Loucy (cell line): ENCODE results near the gene PRDM2.
A peak's percentile ranks its signal among the peaks of the same experiment; 100 is the strongest.

Source experiments
- H2AFZ ChIP-seq: fragments of 200-600 bp; sonication (generic); 2 replicates; pipeline ENCODE4 v1.6.0; 2016; ENCODE audit warnings: antibody characterized with exemption, mild to moderate bottlenecking, low read length, moderate library complexity
- H3F3A ChIP-seq: fragments of 200-600 bp; 2 replicates; pipeline ENCODE4 v1.6.0; 2016; ENCODE audit warnings: antibody characterized with exemption, low read depth, mild to moderate bottlenecking
- H3K27me3 ChIP-seq: fragments of 200-600 bp; sonication (generic); 2 replicates; pipeline ENCODE4 v1.6.1; 2014; ENCODE audit warnings: low read length, mild to moderate bottlenecking; ENCODE audit not compliant: insufficient read depth, poor library complexity, severe bottlenecking
- H3K36me3 ChIP-seq: fragments of 200-600 bp; sonication (generic); 2 replicates; pipeline ENCODE4 v1.6.1; 2016; ENCODE audit warnings: low read length; ENCODE audit not compliant: insufficient read depth
- H3K4me1 ChIP-seq: fragments of 200-600 bp; sonication (generic); 2 replicates; pipeline ENCODE4 v1.5.1; 2014; ENCODE audit warnings: low read length, mild to moderate bottlenecking; ENCODE audit not compliant: insufficient read depth, poor library complexity, severe bottlenecking
- H3K4me2 ChIP-seq: fragments of 200-600 bp; sonication (generic); 2 replicates; pipeline ENCODE4 v1.6.0; 2014; ENCODE audit warnings: antibody characterized with exemption, low read length, low read depth, mild to moderate bottlenecking; ENCODE audit not compliant: poor library complexity, severe bottlenecking
- H3K4me3 ChIP-seq: fragments of 200-600 bp; sonication (generic); 2 replicates; pipeline ENCODE4 v1.5.1; 2014; ENCODE audit warnings: low read length, mild to moderate bottlenecking, mixed read lengths; ENCODE audit not compliant: poor library complexity, severe bottlenecking
- H3K79me2 ChIP-seq: fragments of 200-600 bp; sonication (generic); 2 replicates; pipeline ENCODE4 v1.6.1; 2014; ENCODE audit warnings: low read length; ENCODE audit not compliant: insufficient read depth
- H3K9ac ChIP-seq: fragments of 200-600 bp; sonication (generic); 2 replicates; pipeline ENCODE4 v1.6.0; 2014; ENCODE audit warnings: mild to moderate bottlenecking, low read depth, low read length, moderate library complexity; ENCODE audit not compliant: poor library complexity, severe bottlenecking
- H3K9me2 ChIP-seq: fragments of 200-600 bp; sonication (generic); replicated peaks from 2 replicates; pipeline ENCODE4 v1.6.1; 2016; ENCODE audit warnings: low read depth, low read length, mixed read lengths
- H3K9me3 ChIP-seq: fragments of 200-600 bp; sonication (generic); 2 replicates; pipeline ENCODE4 v1.6.1; 2014; ENCODE audit warnings: mild to moderate bottlenecking, antibody characterized with exemption, low read length, low read depth; ENCODE audit not compliant: insufficient read depth
- H4K20me1 ChIP-seq: fragments of 200-600 bp; sonication (generic); 2 replicates; pipeline ENCODE4 v1.6.0; 2014; ENCODE audit warnings: antibody characterized with exemption, low read length, mild to moderate bottlenecking; ENCODE audit not compliant: insufficient read depth, poor library complexity, severe bottlenecking
- CTCF ChIP-seq: fragments of 200-600 bp; sonication (generic); conservative IDR thresholded peaks from 2 replicates; pipeline ENCODE4 v1.5.1; 2014; ENCODE audit warnings: mild to moderate bottlenecking, antibody characterized with exemption, low read length
- EZH2phosphoT487 ChIP-seq: fragments of 200-600 bp; IDR thresholded peaks from 2 replicates; pipeline ENCODE4 v1.6.1; 2018; ENCODE audit warnings: antibody characterized with exemption, mild to moderate bottlenecking, moderate library complexity, borderline replicate concordance

Gene PRDM2

DNA sequence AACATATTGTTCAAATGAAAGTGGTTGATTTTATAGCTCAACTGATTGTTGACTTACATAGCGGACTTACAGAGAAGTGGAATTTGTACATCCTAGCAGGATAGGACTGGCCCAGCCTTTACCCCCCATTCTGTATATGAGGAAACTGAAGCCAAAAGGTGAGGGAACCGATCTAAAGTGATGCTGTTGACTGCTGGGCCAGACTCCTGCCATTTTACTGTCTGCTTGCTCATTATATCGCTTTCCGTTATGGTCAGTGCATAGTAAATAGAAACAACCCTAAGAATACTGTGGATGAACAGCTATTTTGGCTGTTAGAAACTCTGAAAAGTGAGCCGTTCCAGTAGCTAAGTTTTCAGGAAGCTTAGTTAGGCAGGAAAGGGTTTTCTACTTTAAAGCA lies 31.9 kb downstream of the PRDM2 start:
- Histone ChIP-seq H3F3A (peaks cover 18% of the 10 kb centered on the region), H4K20me1 (no peaks in the 10 kb centered on the region), H3K36me3 (peaks cover 3% of the 10 kb centered on the region; the same call in 1 of the 2 replicates), H3K79me2 (peaks cover 59% of the 10 kb centered on the region), H3K4me1 (peaks cover 78% of the 10 kb centered on the region), H3K9ac (peak overlapping the region; percentile 72), H3K9me3 (no peaks in the 10 kb centered on the region), H3K4me2 (peak overlapping the region; percentile 83), H3K4me3 (peak overlapping the region; percentile 72), H3K27me3 (no peaks in the 10 kb centered on the region), H3K9me2 (no peaks in the 10 kb centered on the region), H2AFZ (no peak overlapping the region)
- TF ChIP-seq EZH2phosphoT487: no peak
- no peak for TF ChIP-seq CTCF

DNA sequence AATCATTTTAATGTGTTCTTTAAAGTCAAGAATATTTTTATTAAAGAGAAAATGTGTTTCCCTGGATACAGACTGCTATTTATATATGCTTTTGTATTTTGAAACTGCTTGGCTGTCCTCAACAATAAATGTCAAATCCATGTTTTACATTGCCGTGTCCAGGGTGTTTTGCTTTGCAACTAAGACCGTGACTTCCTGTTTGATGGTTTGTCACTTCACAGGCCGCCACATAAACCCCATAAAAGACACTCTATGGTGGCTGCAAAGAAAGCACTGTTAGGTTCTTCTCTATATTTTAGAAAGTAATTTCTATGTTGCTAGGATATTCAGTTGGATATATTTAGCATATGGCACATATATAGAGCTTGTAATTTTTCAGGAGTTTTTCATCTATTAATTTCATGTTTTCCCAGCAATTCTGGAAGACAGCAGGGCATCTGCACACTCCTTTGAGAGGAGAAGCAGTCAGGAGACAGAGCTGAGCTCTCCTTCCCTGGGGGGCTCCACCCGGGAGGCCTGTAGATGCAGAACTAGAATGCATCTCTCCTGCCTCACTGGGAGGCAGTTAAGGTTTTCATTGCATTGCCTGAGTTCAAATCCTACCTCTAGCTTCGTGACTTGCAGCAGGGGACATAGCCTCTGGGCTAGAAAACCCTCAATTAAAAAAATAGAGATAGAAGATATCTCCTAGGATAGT lies 33.1 kb downstream of the PRDM2 start:
- Histone ChIP-seq H3K27me3 (no peaks in the 10 kb centered on the region), H3K4me2 (peak overlapping the region; percentile 83), H4K20me1 (no peaks in the 10 kb centered on the region), H3K9me2 (no peaks in the 10 kb centered on the region), H3K36me3 (peaks cover 3% of the 10 kb centered on the region; the same call in 1 of the 2 replicates), H3K4me3 (peak overlapping the region; percentile 72), H2AFZ (no peak overlapping the region), H3K4me1 (peaks cover 85% of the 10 kb centered on the region), H3K79me2 (peaks cover 52% of the 10 kb centered on the region), H3K9ac (peak overlapping the region; percentile 72), H3F3A (peaks cover 18% of the 10 kb centered on the region), H3K9me3 (no peaks in the 10 kb centered on the region)
- TF ChIP-seq EZH2phosphoT487 (no peak), CTCF (no peak)

DNA sequence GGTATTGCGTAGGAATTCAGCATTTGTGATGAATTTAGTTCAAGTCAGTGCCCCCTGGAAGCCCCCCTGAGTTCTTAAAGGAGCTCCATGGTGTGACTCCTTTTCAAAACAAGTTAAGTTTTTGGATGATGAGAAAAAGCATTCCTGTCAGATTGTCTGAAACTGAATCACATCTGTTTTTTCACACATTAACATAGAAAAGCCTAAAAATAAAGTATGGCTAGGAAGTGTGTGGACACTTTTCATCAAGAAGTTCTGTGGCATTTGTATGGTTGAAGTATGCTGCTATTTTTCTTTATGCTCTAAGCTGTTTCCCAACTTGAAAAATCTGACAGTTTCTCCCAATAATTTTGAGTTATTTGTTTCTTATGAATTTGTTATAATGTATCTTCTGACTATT lies 33.7 kb downstream of the PRDM2 start:
- Histone ChIP-seq H3K4me3 (peak overlapping the region; percentile 72), H3K9ac (peak overlapping the region; percentile 72), H4K20me1 (no peaks in the 10 kb centered on the region), H3K4me2 (peak overlapping the region; percentile 83), H3K79me2 (peaks cover 52% of the 10 kb centered on the region), H3F3A (peaks cover 18% of the 10 kb centered on the region), H3K9me2 (no peaks in the 10 kb centered on the region), H3K9me3 (no peaks in the 10 kb centered on the region), H3K36me3 (peaks cover 3% of the 10 kb centered on the region; the same call in 1 of the 2 replicates), H2AFZ (no peak overlapping the region), H3K4me1 (peaks cover 81% of the 10 kb centered on the region), H3K27me3 (no peaks in the 10 kb centered on the region)
- TF ChIP-seq CTCF: no peak
- no peak for TF ChIP-seq EZH2phosphoT487
